Prostate gland (tissue), 2 donors: ENCODE data around the gene PRKCD.

Experiments
- CTCF ChIP-seq, 4 experiments: fragments of 200-600 bp in 2 of 4; fragments of 450-650 bp in 2 of 4; sonication (generic) in 2 of 4; IDR thresholded peaks; 1 replicate in 3 of 4; 2 replicates in 1 of 4; pipeline ENCODE4 v1.5.1; 2016 to 2019; ENCODE audit warnings: antibody characterized with exemption in 4 of 4, mild to moderate bottlenecking in 2 of 4, moderate library complexity in 2 of 4
- POLR2AphosphoS5 ChIP-seq: sonication (generic); formaldehyde crosslinking; IDR thresholded peaks from one replicate; pipeline ENCODE4 v1.6.1; 2017; ENCODE audit warnings: antibody characterized with exemption

GRCh38 chr3:53153264-53153823 is 7.7 kb upstream of the PRKCD start:
- TF ChIP-seq CTCF (IDR thresholded peaks at IDR 0.05) = no peak
- no peak for TF ChIP-seq POLR2AphosphoS5
